ENCODE results near the gene IFRD1.
"Not testable (repeated sequence)": the region's sequence is repeated elsewhere in the genome, so short reads cannot be mapped to it uniquely, and the experiment has no call there.

The IFRD1 gene

DNA sequence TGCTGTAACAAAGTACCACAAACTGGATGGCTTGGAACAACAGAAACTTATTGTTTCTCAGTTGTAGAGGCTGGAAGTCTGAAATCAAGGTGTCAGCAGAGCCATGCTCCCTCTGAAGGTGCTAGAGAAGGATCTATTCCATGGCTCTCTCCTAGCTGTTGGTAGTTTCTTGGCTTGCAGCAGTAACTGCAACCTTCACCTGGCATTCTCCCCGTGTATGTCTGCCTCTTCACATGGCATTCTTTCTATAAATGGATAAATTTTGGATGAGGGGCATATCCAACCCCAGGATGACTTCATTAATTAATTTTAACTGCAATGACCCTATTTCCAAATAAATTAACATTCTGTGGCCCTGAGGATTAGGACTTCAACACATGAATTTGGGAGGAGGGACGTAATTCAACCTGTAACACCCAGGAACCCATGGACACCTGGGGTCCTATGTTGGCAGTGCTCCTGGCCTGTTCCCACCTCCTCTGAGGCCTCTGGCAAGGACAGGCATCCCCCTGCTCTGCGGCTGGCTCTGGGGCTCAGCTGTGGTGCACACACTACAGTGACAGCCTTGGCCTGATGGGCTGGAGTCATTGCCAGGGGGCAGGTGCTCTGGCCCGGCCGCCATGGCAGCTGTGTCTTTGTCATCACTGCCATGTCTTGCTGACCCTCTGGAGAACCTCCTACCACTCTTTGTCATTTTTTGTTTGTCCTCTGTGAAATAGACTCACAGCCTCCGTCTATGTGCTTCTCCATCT is 61.4 kb downstream of the IFRD1 start:
- no peak for DNase-seq (ENCODE audit: low read depth)
- TF ChIP-seq, protein P1, sequence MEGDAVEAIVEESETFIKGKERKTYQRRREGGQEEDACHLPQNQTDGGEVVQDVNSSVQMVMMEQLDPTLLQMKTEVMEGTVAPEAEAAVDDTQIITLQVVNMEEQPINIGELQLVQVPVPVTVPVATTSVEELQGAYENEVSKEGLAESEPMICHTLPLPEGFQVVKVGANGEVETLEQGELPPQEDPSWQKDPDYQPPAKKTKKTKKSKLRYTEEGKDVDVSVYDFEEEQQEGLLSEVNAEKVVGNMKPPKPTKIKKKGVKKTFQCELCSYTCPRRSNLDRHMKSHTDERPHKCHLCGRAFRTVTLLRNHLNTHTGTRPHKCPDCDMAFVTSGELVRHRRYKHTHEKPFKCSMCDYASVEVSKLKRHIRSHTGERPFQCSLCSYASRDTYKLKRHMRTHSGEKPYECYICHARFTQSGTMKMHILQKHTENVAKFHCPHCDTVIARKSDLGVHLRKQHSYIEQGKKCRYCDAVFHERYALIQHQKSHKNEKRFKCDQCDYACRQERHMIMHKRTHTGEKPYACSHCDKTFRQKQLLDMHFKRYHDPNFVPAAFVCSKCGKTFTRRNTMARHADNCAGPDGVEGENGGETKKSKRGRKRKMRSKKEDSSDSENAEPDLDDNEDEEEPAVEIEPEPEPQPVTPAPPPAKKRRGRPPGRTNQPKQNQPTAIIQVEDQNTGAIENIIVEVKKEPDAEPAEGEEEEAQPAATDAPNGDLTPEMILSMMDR (IDR thresholded peaks at IDR 0.05; ENCODE audit: low read length, missing control alignments): no peak
- H3K4me3 ChIP-seq (replicated peaks; ENCODE audit: low read depth, low read length): no peak overlapping the region

GRCh38 chr7:112512451-112513210 is 62.4 kb downstream of the IFRD1 start:
- no peak overlapping the region for H3K4me3 ChIP-seq (replicated peaks; ENCODE audit: low read depth, low read length)
- DNase-seq (ENCODE audit: low read depth): no peak
- TF ChIP-seq, protein P1 (IDR thresholded peaks at IDR 0.05; ENCODE audit: low read length, missing control alignments): no peak

DNA sequence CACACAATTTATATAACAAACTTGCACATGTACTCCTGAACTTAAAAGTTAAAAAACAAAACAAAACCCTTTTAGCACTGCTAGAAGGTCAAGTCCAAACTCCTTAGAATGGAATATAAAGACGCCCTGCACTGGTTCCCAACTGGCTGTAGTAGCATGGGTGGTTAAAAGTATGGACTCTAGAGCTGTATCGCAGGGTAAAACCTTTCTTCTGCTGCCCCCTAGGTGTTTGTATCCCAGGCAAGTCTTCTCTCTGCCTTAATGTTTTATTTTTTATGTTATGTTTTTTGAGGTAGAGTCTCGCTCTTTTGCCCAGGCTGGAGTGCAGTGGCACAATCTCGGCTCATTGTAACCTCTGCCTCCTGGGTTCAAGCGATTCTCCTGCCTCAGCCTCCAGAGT is 65.7 kb downstream of the IFRD1 start:
- no peak for DNase-seq (ENCODE audit: low read depth)
- H3K4me3 ChIP-seq (replicated peaks; ENCODE audit: low read depth, low read length): no peak overlapping the region
- TF ChIP-seq, protein P1 (IDR thresholded peaks at IDR 0.05; ENCODE audit: low read length, missing control alignments): no peak

DNA sequence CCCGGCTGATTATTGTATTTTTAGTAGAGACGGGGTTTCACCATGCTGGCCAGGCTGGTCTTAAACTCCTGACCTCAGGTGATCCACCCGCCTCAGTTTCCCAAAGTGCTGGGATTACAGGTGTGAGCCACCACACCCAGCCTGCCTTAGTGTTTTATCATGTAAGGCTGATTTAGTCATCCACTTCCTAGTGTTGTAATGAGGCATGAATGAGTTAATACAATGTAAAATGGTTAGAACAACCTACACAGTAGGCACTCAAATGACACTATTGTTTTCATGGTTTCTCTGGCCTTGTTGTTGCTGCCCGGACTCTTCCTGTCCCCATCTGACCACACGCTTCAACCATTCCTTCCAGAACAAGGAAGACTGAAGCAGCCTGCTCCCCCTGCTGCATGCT is 66.2 kb downstream of the IFRD1 start:
- not testable (repeated sequence) for H3K4me3 ChIP-seq (replicated peaks; ENCODE audit: low read depth, low read length); DNase-seq (ENCODE audit: low read depth)

DNA sequence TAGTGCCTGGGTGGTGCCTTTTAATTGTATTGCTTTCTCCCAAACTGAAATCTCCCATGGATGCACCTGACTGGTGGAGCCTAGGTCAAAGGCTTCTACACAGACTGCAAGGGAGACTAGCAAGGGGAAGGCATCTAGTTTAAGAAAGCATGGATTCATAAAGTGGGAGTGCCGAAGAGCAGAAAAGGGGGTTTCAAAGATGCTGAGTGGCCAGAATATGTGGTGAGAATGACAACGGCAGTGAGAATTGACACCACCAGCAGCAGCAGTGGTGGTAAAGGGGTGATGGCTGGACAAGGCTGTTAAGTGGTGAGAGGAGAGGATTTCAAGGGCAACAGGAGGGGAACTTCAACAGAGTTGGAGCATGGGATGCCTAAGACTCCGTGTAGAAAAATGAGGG is 67.2 kb downstream of the IFRD1 start:
- TF ChIP-seq, protein P1 (IDR thresholded peaks at IDR 0.05; ENCODE audit: low read length, missing control alignments): no peak
- no peak for DNase-seq (ENCODE audit: low read depth)
- no peak overlapping the region for H3K4me3 ChIP-seq (replicated peaks; ENCODE audit: low read depth, low read length)

DNA sequence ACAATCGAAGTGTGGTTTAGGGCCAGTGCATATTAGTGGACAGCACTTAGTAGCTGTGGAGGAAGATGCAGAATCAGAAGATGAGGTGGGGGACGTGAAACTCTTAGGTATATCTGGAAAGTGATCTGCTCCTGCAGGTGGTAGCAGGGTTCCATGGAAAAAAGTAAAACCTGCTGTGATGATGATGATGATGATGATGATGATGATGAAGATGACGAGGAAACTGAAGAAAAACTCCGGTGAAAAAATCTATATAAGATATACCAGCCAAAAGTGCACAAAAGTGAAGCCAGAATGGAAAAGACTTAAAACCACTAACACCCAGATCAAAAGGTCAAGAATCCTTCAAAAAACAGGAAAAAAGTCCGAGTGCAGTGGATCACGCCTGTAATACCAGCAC is 70.5 kb downstream of the IFRD1 start:
- H3K4me3 ChIP-seq (replicated peaks; ENCODE audit: low read depth, low read length): no peak overlapping the region
- TF ChIP-seq, protein P1 (IDR thresholded peaks at IDR 0.05; ENCODE audit: low read length, missing control alignments): no peak
- no peak for DNase-seq (ENCODE audit: low read depth)

GRCh38 chr7:112521942-112522341 is 71.7 kb downstream of the IFRD1 start:
- H3K4me3 ChIP-seq (replicated peaks; ENCODE audit: low read depth, low read length): no peak overlapping the region
- TF ChIP-seq, protein P1 (IDR thresholded peaks at IDR 0.05; ENCODE audit: low read length, missing control alignments): no peak
- DNase-seq (ENCODE audit: low read depth): no peak

Measured in fibroblast of pulmonary artery (primary cell).